GM19372 (cell line): ENCODE data around the gene NME9.

ENCODE experiments used
- ATAC-seq: cut with Tn5 transposase; IDR thresholded peaks from one replicate; pipeline ENCODE4 v1.9.1; 2021; ENCODE audit warnings: mild to moderate bottlenecking, low read depth, moderate library complexity; ENCODE audit not compliant: unreplicated experiment

NME9 gene

DNA sequence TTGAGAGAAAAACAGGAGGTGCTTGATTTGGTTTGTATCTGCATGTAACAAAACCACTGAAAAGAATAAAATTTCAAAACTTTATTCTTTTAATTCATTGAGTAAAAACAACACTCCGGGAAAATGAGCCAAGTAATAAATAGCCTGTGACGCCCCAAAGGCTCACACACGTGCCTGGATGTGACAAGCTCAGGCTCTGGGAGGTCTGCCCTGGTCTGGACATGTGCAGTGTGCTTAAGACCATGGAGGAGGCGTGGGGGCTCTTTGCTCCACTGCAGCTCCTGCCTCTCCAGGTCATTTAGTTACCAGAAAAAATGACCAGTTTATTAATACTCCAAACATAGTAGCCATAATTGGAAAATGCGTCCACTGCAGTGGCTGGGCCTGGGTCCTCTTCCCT lies 8.6 kb upstream of the NME9 start:
- ATAC-seq = no peak

- no peak for ATAC-seq
These were observed 6.9 kb upstream of the NME9 start for GRCh38 chr3:138336454-138336999.

- no peak for ATAC-seq
These were observed 5.0 kb upstream of the NME9 start for GRCh38 chr3:138334608-138335007.

DNA sequence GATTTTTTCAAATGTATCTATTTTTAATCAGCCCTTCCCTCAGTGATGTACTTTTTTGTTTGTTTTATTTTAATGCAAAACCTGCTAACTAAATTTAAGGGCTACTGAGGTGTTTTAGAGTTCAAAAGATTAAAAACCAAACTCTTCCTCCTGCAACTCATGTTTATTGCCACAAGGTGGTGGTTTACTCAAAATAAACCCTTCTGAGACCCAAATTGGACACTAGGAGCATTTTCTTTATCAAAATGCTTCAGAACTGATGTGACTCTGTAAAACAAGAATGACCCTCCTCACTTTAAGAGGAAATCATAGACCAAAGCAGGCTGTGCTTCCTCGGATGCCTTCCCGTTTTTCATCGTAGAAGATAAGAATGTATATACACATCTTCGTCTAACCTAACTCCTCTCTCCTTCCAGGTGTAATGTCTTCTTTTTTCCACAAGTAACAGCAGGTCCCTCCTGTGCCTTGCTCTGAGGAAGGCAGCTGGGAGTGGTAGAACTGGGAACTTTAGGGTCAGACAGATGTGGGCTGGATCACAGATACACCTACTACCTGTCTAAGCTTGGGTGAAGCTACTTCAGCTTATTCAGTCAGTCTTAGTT lies 2.9 kb upstream of the NME9 start:
- ATAC-seq = no peak

GRCh38 chr3:138331143-138331894 lies 1.7 kb upstream of the NME9 start:
- no peak for ATAC-seq

DNA sequence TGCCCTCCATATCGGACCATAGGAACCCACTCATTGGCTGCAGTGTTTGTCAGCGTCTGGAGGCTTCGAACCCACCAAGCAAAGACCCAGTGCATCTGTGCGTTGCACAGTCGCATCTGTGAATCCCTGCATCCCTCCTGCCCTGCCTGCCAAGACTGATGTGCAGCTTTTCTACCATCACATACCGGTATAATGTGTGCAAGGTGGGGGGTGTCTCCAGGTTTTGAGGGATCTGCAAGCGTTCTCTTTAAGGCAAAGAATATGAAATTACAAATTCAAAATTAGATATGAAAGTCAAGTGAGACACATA lies 288 bp upstream of the NME9 start:
- ATAC-seq = no peak

DNA sequence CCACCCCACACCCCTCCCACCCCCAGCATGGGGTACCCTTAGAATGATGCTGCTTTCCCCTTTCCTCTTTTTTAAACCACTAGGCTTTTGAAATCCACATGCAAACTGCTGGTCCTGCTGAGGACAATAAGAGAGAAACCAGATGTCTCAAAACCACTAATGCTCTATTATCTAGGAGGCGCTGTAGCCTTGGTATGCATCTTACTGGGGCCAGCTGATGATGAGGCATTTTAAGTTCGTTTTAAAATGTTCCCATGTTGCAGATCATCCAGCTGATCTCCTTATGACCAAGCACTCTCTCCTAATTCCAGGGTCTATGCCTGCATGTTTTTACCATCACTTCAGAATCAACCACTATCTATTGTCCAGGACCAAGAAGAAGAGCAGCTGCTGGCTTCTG lies 1.3 kb downstream of the NME9 start:
- ATAC-seq = no peak

GRCh38 chr3:138327831-138328230 lies 1.8 kb downstream of the NME9 start:
- no peak for ATAC-seq

- no peak for ATAC-seq
These were observed 2.6 kb downstream of the NME9 start for GRCh38 chr3:138326866-138327595.

DNA sequence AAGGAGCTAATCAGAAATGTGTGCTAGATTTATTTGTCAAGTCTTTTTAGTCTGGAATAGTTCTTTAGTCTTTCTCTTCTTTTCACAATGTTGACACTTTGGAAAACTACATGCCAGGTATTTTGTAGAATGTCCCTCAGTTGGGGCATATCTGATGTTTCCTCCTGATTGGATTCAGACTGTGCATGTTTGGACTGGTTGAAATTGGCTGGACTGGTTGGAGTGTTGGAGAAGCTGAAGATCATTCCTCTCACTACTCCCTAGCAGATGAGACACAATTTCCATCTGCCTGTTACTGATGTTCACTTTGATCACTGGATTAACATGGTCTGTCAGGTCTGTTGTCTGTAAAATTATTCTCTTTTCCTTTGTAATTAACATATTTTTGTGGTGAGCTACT lies 3.7 kb downstream of the NME9 start:
- no peak for ATAC-seq

DNA sequence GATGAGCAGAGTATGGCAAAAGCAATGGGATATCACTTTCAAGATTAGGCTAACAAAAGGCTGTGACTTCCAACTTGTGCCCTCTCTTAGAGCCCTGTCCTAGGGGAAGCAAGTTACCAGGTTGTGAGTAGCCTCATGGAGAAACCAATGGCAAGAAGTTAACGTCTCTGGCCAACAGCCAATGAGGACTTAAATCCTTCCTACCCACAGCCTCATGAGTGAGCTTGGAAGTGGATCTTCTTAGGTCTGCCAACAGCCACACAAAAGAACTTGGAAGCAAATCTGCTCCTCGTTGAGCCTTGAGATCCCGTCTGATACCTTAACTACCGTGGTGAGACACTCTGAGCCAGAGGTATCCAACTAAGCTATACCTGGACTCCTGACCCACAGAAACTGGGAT lies 5.7 kb downstream of the NME9 start:
- no peak for ATAC-seq

GRCh38 chr3:138317687-138318086 lies 12.0 kb downstream of the NME9 start:
- no peak for ATAC-seq

DNA sequence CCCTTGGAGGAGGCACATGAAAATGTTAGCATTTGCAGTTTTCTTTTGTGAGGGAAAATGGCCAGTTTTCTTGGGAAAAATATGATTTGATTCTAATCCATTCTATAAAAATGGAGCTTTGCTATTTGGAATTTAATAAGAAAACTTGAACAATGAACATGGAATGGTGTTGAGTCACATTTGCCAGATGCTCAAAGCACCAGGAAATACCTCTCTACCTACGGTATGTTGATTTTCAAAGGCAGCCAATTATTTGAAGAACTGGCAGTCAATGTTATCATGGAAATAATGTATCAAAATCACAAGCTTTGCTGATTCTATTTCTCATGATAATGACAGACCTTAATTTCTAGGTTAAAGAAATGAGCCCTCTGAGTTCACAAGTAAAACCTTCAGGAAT lies 14.9 kb downstream of the NME9 start:
- no peak for ATAC-seq

- no peak for ATAC-seq
These were observed 19.2 kb downstream of the NME9 start for GRCh38 chr3:138310494-138310893.

DNA sequence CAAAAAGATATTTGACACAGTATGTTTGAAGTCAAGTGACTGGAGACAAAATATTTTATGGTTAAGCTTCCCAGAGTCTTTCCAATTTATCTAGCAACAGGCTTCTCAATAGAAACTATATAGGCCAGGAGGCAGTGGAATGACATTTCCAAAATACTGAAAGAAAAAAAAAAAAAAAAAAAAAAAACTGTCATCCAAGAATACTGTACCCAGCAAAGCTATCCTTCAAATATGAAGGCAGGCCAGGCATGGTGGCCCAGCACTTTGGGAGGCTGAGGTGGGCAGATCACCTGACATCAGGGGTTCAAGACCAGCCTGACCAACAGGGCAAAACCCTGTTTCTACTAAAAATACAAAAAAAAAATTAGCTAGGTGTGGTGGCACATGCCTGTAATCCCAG lies 20.9 kb downstream of the NME9 start:
- no peak for ATAC-seq

DNA sequence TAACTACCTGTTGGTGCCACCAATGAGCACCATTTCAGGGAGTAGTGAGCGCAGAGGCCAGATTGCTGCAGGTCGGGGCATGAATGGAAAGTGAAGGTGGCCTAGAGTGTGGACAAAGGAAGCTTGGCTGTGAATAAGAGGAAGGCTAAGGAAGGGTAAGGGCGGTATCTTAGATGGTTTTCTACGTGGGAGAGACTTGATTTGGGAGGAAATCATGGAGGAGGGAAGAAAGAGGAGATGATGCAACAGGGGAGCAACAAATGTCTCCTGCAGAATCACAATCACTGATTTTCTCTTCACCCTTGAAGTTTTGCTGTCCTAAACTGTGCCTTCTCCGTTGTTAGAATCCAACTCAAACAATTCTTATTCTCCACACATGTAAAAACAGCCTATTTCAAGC lies 21.8 kb downstream of the NME9 start:
- ATAC-seq = no peak

DNA sequence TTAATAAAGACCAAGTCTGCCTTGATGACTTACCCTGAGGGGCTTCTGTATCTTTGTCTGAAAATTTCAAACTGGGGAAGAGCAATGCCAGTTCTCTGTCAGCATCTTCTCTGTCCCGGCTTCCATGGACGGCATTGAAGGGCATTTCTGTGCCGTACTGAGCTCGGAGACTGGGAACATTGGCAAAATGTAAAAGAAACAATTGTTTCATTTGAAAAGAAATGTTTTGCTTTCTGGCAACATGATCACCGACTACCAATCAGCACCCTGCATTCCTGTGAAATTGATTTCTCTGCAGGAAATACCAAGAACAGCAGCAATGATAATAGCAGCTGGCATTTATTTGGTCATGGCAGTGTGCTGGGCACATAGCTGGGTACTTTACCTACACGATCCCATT lies 26.2 kb downstream of the NME9 start:
- ATAC-seq = no peak

GRCh38 chr3:138300647-138301046 lies 29.0 kb downstream of the NME9 start:
- no peak for ATAC-seq

- ATAC-seq = no peak
These were observed 31.8 kb downstream of the NME9 start for GRCh38 chr3:138297876-138298275.

- no peak for ATAC-seq
These were observed 32.5 kb downstream of the NME9 start for GRCh38 chr3:138297059-138297607.

GRCh38 chr3:138296639-138297038 lies 33.0 kb downstream of the NME9 start:
- ATAC-seq = no peak
